GM15510 (cell line): ENCODE measurements around the gene COX11.

Experiments
- POLR2A ChIP-seq: IDR thresholded peaks from 3 replicates; pipeline ENCODE4 v1.6.1; 2011; ENCODE audit warnings: borderline replicate concordance; ENCODE audit not compliant: insufficient read length; ENCODE audit errors: extremely low read depth

The COX11 gene

DNA sequence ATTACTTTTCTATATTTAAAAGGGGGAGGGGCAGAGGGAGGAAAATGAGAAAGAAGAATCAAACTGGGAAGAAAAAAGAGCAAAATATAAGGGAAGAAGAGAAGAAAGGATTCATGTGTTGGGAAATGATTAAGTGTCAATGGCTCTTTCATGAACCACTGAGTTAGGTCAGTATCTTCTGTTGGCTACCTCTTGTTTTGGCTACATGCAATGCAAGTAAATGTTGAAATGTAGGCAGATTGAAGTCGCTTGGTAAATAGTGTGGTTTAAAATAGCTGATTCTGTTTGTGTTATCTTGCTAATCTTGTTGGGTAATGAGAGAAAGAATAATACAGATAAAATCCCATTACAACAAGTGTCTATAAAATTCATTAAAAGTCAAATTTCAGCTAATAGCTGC, 27.2 kb downstream of the COX11 start:
- TF ChIP-seq POLR2A: no peak

DNA sequence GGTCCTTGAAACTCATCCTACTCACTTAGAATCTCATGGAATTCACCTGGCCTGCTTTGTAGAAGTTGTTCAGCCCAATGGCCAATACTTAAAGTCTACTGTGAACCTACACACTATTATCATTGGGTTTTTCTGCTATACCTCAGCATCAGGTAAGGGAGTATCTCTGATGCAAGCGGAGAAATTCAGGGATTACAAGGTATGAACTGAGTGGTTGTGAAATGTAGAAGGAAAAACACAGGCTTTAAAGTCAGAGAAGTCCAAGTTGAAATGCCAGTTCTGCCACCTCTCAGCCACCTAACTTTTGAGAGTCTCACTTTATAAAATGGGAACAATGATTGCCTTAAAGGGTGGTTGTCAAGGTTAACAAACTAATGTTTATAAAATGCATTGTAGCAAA, 31.0 kb downstream of the COX11 start:
- no peak for TF ChIP-seq POLR2A

DNA sequence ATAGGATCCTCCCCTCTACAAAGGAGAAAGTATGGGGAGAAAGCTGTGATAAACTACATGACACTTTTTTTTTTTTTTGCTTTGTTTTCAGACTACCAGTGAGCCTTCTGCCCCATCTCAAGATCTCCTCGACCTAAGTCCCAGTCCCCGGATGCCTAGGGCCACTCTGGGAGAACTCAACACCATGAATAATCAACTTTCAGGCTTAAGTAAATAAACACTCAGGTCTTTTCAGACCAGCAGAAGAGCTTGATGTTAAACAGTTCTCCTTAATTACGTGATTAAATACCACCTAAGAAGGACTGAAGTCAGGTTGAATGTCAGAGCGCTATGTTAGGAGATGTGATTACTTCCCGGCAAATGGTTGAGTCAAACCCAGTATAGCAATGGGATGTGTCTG, 31.4 kb downstream of the COX11 start:
- no peak for TF ChIP-seq POLR2A

DNA sequence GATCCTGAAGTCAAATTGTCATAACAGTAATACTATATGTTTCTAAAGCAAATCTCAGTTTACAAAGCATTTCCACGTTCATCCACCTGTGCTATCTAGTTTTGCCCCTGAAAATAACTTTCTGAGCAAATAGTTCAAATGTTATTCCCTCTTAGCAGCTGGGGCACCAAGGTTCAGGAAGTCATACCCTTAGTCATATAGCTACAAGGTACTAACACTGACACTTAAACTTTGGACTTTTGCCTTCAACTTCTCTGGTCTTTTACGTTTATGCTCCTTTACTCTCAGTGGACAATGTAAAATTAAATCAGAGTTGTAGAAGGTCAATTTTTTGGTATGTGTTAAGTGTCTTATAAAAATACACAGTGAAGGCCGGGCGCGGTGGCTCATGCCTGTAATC, 33.0 kb downstream of the COX11 start:
- no peak for TF ChIP-seq POLR2A

DNA sequence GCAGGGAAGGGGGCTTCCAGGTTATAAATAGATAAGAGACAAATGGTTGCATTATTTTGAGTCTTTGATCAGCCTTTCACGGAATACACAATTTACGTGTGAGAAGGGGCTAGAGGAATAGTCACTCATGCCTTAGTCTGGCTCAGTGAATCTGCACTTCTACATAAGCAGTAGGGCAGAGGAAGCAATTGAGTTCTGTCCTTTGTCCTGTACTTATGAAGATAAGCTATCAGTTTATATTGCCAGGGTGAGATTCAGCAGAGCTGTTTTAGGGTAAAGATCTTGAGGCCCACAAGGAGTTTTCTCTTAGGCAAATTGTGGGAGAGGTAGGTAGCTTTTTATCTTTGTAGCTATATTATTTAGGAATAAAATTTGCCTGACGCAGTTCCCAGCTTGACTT, 34.5 kb downstream of the COX11 start:
- no peak for TF ChIP-seq POLR2A

DNA sequence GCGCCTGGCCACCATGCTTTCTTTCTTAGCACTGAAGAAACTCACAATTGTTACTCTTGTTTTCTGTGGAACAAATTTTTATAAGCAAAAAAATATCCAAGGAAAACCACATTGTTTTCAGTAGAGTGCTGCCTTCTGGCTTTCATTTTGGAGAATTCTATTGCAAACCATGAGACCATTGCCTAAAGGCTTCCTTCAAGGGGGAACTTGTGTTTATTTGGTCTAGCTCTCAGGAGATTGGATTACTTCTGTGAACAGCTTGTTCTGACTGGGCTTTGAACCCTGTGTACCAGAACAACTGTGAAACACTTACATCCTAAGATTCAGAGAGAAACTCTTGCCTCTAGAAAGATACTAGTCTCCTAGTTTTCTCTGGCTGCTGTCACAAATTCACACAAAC, 35.7 kb downstream of the COX11 start:
- TF ChIP-seq POLR2A: no peak

DNA sequence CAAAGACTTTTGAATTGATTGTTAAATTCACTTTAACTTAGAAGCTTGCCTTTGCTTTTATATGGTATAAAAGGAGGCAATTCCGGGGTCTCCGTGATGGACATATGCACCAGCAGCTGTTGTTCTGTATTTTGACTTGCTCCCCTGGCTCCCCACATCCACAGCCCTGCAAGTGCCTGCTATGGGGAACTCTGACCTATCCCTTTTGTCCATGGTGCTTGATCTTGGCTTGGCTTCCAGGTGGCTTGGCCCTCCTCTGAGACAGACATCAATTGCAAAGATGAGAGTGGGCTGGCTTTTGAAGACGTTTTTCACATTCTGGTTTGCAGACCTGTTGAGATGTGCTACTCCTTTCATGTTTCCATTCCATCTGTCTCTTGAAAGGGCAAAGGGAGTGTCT, 40.9 kb downstream of the COX11 start:
- TF ChIP-seq POLR2A: no peak

DNA sequence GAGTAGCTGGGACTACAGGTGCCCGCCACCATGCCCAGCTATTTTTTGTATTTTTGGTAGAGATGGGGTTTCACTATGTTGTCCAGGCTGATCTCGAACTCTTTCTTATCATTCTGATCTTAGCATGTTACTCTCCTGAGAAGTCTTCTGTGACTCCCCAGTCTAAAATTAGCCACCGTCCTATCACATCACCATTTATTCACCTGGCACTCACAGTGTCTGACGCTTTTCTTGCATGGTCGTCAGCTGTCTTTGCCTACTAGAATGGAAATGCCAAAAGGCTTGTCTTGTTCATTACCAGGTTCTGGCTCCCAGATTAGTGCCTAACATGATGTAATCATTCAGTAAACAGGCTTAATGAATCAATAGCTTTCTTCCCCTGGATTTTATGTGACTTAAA, 44.0 kb downstream of the COX11 start:
- TF ChIP-seq POLR2A: no peak

DNA sequence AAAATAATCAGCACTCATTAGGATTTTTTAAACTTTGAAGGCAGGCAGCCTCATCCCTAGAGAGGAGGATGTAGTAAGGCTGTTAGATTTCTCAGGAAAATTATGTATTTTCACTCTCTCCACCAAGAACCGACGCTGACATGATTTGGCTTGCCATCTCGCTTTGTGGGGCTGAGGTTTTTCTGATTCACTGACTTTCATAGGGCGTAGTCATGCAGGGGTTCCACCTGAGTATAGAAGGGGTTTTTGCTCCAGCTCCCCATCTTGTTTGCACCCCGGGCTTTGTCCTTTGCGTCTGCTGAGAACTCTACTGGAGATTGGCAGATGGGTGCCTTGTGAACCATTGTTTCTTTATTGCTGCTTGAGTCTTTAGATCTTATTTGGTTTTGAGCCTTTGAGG, 47.6 kb downstream of the COX11 start:
- TF ChIP-seq POLR2A: no peak

DNA sequence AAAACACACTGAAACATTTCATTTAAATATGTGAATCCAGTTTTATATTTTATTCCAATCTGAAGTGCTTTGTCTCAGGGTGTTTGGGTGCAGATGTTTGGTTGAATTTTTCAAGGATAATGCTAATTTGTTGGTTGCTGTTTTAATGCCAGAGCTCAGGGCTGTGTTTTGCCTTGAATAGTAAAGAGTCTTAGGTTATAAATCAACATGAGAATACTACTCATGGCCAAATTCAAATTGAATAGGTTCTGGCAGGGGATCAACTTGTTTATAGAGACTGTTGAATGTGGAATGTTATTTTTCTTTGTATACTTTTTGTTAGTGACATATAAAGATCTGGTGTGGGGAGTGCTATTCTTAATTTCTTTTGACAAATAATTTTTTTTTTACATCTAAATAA, 49.0 kb downstream of the COX11 start:
- no peak for TF ChIP-seq POLR2A

DNA sequence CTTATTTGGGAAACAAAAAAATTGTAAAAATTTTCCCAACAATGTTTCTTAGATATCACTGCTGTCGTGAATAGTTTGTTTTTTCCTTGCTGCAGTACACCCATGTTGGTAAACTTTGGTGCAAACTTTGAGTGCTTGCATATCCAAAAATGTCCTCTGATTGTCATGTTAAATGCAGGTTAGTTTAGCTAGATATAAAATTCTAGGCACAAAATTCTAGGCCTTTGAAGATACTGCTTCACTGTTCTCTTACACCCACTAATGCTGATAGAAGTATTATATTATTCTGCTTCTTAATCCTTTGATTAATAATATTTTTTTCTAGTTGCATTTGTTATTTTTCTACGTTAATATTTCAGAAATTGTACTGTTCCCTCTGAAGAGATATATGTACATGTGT, 51.7 kb downstream of the COX11 start:
- no peak for TF ChIP-seq POLR2A
